Activated CD8-positive, alpha-beta T cell treated with anti-CD3 and anti-CD28 coated beads for 36 hours (primary cell): Measurements from ENCODE around the gene MIA2. TPM values are rescaled to one million over a fixed set of nuclear protein-coding genes. Genes with fewer than 3 reads are reported as not detected.

Experiments used
- ATAC-seq: fragments of 200-7000 bp; cut with Tn5 transposase; one replicate; pipeline ENCODE4 v1.10.0; 2021; ENCODE audit warnings: mild to moderate bottlenecking, moderate library complexity
- CTCF ChIA-PET: fragments of 350-600 bp; sonication (Branson Sonifier 250); formaldehyde crosslinking; loops from one replicate; lab custom pipeline; 2021; ENCODE audit warnings: antibody characterized with exemption; lab: Charles Lee
- POLR2A ChIA-PET: fragments of 350-600 bp; sonication (Branson Sonifier 250); formaldehyde crosslinking; loops from one replicate; lab custom pipeline; 2021; ENCODE audit warnings: antibody characterized with exemption; lab: Charles Lee
- DNase-seq: peaks from one replicate; pipeline ENCODE4 v3.0.0-alpha.2; 2020
- H3K27ac Mint-ChIP-seq: one replicate; pipeline ENCODE4 v1.8.0; 2021; ENCODE audit warnings: mild to moderate bottlenecking, mixed read lengths
- H3K27me3 Mint-ChIP-seq: one replicate; pipeline ENCODE4 v1.8.0; 2021; ENCODE audit warnings: mixed read lengths
- H3K36me3 Mint-ChIP-seq: one replicate; pipeline ENCODE4 v1.8.0; 2021; ENCODE audit warnings: low read depth, mixed read lengths
- H3K4me1 Mint-ChIP-seq: one replicate; pipeline ENCODE4 v1.8.0; 2021; ENCODE audit warnings: low read depth, mixed read lengths
- H3K4me3 Mint-ChIP-seq: one replicate; pipeline ENCODE4 v1.8.0; 2021; ENCODE audit warnings: mild to moderate bottlenecking, moderate library complexity, mixed read lengths
- H3K9me3 Mint-ChIP-seq: one replicate; pipeline ENCODE4 v1.8.0; 2021; ENCODE audit warnings: mixed read lengths
- intact Hi-C: fragments of 100-400 bp; cut with micrococcal nuclease; formaldehyde crosslinking; loops from one replicate; pipeline ENCODE4 v1.10.0; 2022
- total RNA-seq, 2 experiments: library from RNA; stranded (reverse); gene quantifications; one replicate each; pipeline ENCODE4 v1.2.3, GENCODE V29; 2021
- TF ChIP-seq, protein P1 (sequence below): fragments of 200-600 bp; IDR thresholded peaks from one replicate; pipeline ENCODE4 v1.8.0; 2022; ENCODE audit warnings: antibody characterized with exemption, mild to moderate bottlenecking

MIA2 gene
- total RNA-seq, 2 experiments from 2014 or later: 17.6 to 18.3 TPM

DNA sequence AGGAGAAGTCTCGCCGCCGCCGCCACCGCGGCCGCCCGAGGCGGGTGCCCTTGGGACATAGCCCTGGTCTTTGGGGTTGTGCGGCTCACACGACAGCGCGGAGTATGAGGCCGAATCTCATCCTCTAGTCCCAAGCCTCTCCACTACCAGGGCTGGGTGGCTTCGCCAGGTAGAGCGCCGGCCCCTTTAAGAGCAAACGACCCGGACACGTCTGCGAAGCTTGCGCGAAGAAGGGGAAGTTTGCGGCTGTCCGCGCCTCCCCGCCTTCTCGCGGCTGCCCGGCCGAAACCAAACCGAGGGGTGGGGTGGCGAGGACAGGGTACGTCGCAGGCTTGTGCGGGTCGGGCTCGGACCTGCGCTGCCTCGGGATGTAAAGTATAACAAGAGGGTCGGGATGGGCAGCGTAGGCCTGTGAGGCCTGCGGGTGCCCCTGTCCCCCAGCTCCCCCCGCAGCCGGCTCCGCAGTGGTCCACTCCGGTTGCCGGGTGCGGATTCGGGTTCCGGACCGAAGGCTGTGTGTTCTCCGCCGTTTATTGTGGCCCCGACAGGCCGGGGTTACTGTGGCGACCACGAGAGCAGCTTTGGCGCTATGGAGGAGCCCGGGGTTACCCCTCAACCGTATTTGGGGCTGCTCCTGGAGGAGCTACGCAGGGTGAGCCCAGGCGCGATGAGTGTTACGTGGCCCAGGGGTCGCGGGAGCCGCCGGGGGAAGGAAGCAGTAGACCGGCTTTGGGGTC, 33.3 kb downstream of the MIA2 start:
- H3K27me3 Mint-ChIP-seq: no peaks in the 10 kb centered on the region
- POLR2A ChIA-PET: interaction anchor here (0.5 to 2.1 kb wide), 18 partner anchors 10 to 186 kb away, joined by 3 to 10 read pairs (median 4); partner anchors contain the start of genes FBXO33, PNN, SEC23A and TRAPPC6B
- H3K4me3 Mint-ChIP-seq: peak overlapping the region; percentile 77
- peaks cover 2% of the 10 kb centered on the region for H3K9me3 Mint-ChIP-seq
- H3K4me1 Mint-ChIP-seq: peaks cover 47% of the 10 kb centered on the region
- peaks cover 12% of the 10 kb centered on the region for H3K36me3 Mint-ChIP-seq
- DNase-seq (peak; percentile 75), ATAC-seq (peak; percentile 75)
- H3K27ac Mint-ChIP-seq: peak overlapping the region; percentile 99
- TF ChIP-seq, protein P1, sequence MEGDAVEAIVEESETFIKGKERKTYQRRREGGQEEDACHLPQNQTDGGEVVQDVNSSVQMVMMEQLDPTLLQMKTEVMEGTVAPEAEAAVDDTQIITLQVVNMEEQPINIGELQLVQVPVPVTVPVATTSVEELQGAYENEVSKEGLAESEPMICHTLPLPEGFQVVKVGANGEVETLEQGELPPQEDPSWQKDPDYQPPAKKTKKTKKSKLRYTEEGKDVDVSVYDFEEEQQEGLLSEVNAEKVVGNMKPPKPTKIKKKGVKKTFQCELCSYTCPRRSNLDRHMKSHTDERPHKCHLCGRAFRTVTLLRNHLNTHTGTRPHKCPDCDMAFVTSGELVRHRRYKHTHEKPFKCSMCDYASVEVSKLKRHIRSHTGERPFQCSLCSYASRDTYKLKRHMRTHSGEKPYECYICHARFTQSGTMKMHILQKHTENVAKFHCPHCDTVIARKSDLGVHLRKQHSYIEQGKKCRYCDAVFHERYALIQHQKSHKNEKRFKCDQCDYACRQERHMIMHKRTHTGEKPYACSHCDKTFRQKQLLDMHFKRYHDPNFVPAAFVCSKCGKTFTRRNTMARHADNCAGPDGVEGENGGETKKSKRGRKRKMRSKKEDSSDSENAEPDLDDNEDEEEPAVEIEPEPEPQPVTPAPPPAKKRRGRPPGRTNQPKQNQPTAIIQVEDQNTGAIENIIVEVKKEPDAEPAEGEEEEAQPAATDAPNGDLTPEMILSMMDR: no peak
- intact Hi-C loops: loop anchor here (2.0 to 10.0 kb wide), 3 partner anchors 38 to 165 kb away; partner anchors contain the start of genes FBXO33, PNN and TRAPPC6B
- CTCF ChIA-PET: interaction anchor here (0.6 to 2.0 kb wide), 4 partner anchors 23 to 38 kb away, joined by 3 to 6 read pairs (median 4); no protein-coding TSS in a partner anchor

GRCh38 chr14:39267608-39268005, 33.9 kb downstream of the MIA2 start:
- Mint-ChIP-seq H3K4me1 (peaks cover 52% of the 10 kb centered on the region), H3K4me3 (peak overlapping the region; percentile 77), H3K27me3 (no peaks in the 10 kb centered on the region), H3K36me3 (peaks cover 14% of the 10 kb centered on the region), H3K9me3 (peaks cover 2% of the 10 kb centered on the region), H3K27ac (peak overlapping the region; percentile 99)
- ChIA-PET CTCF (interaction anchor here (0.6 to 1.9 kb wide), 3 partner anchors 23 to 38 kb away, joined by 3 to 5 read pairs (median 3); no protein-coding TSS in a partner anchor), POLR2A (interaction anchor here (0.6 to 2.1 kb wide), 16 partner anchors 11 to 186 kb away, joined by 3 to 10 read pairs (median 4); partner anchors contain the start of genes FBXO33, PNN and TRAPPC6B)
- intact Hi-C loops: loop anchor here (2.0 to 10.0 kb wide), 3 partner anchors 39 to 165 kb away; partner anchors contain the start of genes FBXO33, PNN and TRAPPC6B
- DNase-seq: peak; percentile 20
- TF ChIP-seq, protein P1: no peak
- ATAC-seq: peak; percentile 6

DNA sequence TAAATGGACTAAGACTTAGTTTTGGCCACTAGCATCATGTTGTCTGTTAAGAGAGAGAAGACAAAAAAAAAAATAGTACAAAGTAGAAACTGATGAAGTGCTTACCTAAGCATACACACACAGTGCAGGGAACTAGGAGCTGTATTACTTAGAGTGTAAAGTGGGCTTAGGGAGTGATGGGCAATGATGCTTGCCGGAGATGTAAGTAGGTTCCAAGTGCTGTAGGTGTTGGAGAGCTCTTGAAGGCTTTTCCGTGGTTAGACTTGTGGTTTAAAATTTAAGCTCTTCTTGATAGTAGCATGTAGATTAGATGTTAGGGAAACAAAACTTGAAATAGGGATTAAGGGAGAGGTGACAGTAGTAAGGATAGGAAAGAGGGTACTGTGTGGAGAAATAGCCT, 34.7 kb downstream of the MIA2 start:
- H3K9me3 Mint-ChIP-seq: peaks cover 3% of the 10 kb centered on the region
- peak overlapping the region; percentile 77 for H3K4me3 Mint-ChIP-seq
- H3K36me3 Mint-ChIP-seq: peaks cover 18% of the 10 kb centered on the region
- ChIA-PET POLR2A (interaction anchor here (1.0 to 1.6 kb wide), 2 partner anchors 39 to 164 kb away, joined by 3 to 5 read pairs; partner anchors contain the start of gene FBXO33), CTCF (interaction anchor here (0.7 to 1.0 kb wide), 4 partner anchors 33 to 166 kb away, joined by 3 to 4 read pairs (median 3); no protein-coding TSS in a partner anchor)
- intact Hi-C loops: loop anchor here (5.0 to 10.0 kb wide), 2 partner anchors 94 to 164 kb away; partner anchors contain the start of genes FBXO33, PNN and TRAPPC6B
- TF ChIP-seq, protein P1: no peak
- ATAC-seq (no peak), DNase-seq (peak; percentile 17)
- no peaks in the 10 kb centered on the region for H3K27me3 Mint-ChIP-seq
- peak overlapping the region; percentile 99 for H3K27ac Mint-ChIP-seq
- H3K4me1 Mint-ChIP-seq: peaks cover 60% of the 10 kb centered on the region

GRCh38 chr14:39272918-39273317, 39.2 kb downstream of the MIA2 start:
- DNase-seq (no peak), ATAC-seq (no peak)
- intact Hi-C loops: no loop called here
- no peak overlapping the region for H3K4me3 Mint-ChIP-seq
- H3K27me3 Mint-ChIP-seq: no peaks in the 10 kb centered on the region
- TF ChIP-seq, protein P1: no peak
- ChIA-PET POLR2A (no interaction called here), CTCF (no interaction called here)
- H3K36me3 Mint-ChIP-seq: peaks cover 25% of the 10 kb centered on the region
- H3K9me3 Mint-ChIP-seq: peaks cover 5% of the 10 kb centered on the region
- no peak overlapping the region for H3K27ac Mint-ChIP-seq
- H3K4me1 Mint-ChIP-seq: peaks cover 77% of the 10 kb centered on the region
